KOPT-K1 (cell line): ENCODE results near the gene TMEM144.

Source experiments
- H3K27ac ChIP-seq: fragments of 200-600 bp; sonication (generic); 2 replicates; pipeline ENCODE4 v1.5.1; 2016; ENCODE audit warnings: antibody characterized with exemption, mild to moderate bottlenecking, low read depth, low read length; ENCODE audit not compliant: poor library complexity, severe bottlenecking
- H3K36me3 ChIP-seq: fragments of 200-600 bp; sonication (generic); 2 replicates; pipeline ENCODE4 v1.5.1; 2017; ENCODE audit warnings: antibody characterized with exemption, mild to moderate bottlenecking, low read length, moderate library complexity; ENCODE audit not compliant: insufficient read depth
- H3K9me3 ChIP-seq: fragments of 200-600 bp; sonication (generic); 2 replicates; pipeline ENCODE4 v1.5.1; 2017; ENCODE audit warnings: antibody characterized with exemption, low read length, mild to moderate bottlenecking; ENCODE audit not compliant: insufficient read depth, poor library complexity, severe bottlenecking

TMEM144 gene

GRCh38 chr4:158291334-158292055, 81.2 kb downstream of the TMEM144 start:
- H3K36me3 ChIP-seq: no peaks in the 10 kb centered on the region
- H3K9me3 ChIP-seq: peaks cover 11% of the 10 kb centered on the region
- no peak overlapping the region for H3K27ac ChIP-seq

GRCh38 chr4:158292156-158292555, 81.9 kb downstream of the TMEM144 start:
- no peaks in the 10 kb centered on the region for H3K36me3 ChIP-seq
- H3K27ac ChIP-seq: no peak overlapping the region
- H3K9me3 ChIP-seq: peaks cover 11% of the 10 kb centered on the region

GRCh38 chr4:158295053-158295452, 84.8 kb downstream of the TMEM144 start:
- Histone ChIP-seq H3K9me3 (peaks cover 11% of the 10 kb centered on the region), H3K27ac (no peak overlapping the region), H3K36me3 (no peaks in the 10 kb centered on the region)

GRCh38 chr4:158297866-158298265, 87.6 kb downstream of the TMEM144 start:
- Histone ChIP-seq H3K36me3 (no peaks in the 10 kb centered on the region), H3K27ac (no peak overlapping the region), H3K9me3 (peaks cover 4% of the 10 kb centered on the region)

GRCh38 chr4:158299459-158300007, 89.2 kb downstream of the TMEM144 start:
- no peaks in the 10 kb centered on the region for H3K9me3 ChIP-seq

GRCh38 chr4:158300012-158300411, 89.7 kb downstream of the TMEM144 start:
- Histone ChIP-seq H3K9me3 (no peaks in the 10 kb centered on the region), H3K36me3 (no peaks in the 10 kb centered on the region), H3K27ac (no peak overlapping the region)

More at GRCh38 chr4:158299459-158300007, 89.2 kb downstream of the TMEM144 start:
- Histone ChIP-seq H3K27ac (no peak overlapping the region), H3K36me3 (no peaks in the 10 kb centered on the region)

- H3K27ac ChIP-seq: no peak overlapping the region
- no peaks in the 10 kb centered on the region for H3K36me3 ChIP-seq
- no peaks in the 10 kb centered on the region for H3K9me3 ChIP-seq
Observed at GRCh38 chr4:158302076-158302866, 92.0 kb downstream of the TMEM144 start.

- Histone ChIP-seq H3K9me3 (no peaks in the 10 kb centered on the region), H3K27ac (no peak overlapping the region), H3K36me3 (no peaks in the 10 kb centered on the region)
Observed at GRCh38 chr4:158304694-158305093, 94.4 kb downstream of the TMEM144 start.
